CD4-positive, alpha-beta T cell treated with Interferon alpha-2 for 1 hour (primary cell): Measurements from ENCODE around the gene GIMAP8.

Experiments used
- DNase-seq, 2 donors: peaks; one replicate each; pipeline ENCODE4 v3.0.0-alpha.2; 2020 to 2022

The GIMAP8 gene

DNA sequence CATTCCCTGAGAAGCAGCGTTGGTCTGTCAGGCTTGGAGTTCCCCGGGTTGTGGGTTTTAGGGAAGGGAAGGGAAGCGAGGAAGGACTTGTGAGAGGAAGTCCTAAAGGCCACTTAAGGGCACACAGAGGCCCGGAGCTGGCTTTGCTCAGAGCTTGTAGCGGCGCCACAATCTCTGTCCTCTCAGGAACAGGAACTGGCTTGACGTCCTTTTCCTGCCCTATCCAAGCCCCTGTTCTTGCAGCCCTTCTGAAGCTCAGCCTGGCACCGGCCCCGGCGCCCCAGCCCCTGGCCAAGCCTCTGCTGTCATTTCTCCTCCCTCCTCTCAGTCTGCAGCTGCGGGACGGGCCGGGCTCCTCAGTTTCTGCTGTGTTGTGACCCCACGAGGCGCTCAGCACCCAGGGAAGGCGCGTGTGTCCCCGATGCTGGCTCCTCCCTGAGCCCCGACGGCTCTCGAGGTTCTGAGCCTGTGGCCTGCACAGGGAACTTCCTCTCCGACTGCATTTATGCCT is at the start of gene GIMAP8:
GIMAP8 (plus strand) TSS at position 140 of the 511 bp plus-strand sequence. CDS start 16,069 bp downstream, outside the sequence.
- DNase-seq: peak; percentile 66 to 74

- no peak for DNase-seq
These were observed 49.5 kb upstream of the GIMAP8 start for GRCh38 chr7:150400788-150401423.

- DNase-seq: no peak
These were observed 49.0 kb upstream of the GIMAP8 start for GRCh38 chr7:150401424-150401790.

DNA sequence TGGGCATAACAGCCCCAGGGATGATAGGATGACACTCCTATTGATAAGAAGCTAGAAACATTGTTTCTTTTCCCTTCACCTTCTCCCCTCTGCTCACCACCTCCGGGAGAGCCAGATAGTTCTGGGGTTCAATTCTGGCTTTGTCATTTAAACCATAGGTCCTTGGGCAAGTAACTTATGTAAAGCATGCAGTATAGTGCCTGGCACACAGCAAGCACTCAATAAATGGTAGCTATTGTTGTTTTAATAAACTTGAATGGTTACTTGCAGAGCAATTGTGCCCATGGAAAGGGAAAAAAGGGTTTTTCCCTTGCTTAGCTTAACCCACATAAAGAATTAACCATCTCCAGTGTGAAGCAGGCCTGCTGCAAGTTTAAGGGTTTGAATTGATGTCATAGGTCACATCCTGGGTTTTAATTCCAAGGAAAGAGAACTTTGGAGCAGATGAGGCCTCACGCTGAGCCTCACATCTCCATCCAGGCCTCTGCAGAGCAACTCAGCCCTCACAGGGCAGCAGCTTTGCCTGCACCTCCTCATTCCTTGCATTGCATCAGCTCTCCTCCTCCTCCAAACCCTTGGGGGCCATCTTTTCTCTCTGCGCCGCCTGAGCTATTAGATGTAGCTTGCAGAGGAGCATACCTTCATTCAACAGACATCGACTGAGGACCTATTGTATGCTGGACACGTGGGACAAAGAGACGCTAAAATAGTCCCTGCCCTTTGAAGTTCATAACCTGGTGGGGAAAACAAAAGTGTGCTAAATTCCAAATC is 48.4 kb upstream of the GIMAP8 start:
- DNase-seq: no peak

GRCh38 chr7:150402671-150403321 is 47.6 kb upstream of the GIMAP8 start:
- no peak for DNase-seq

GRCh38 chr7:150403376-150404171 is 46.9 kb upstream of the GIMAP8 start:
- no peak for DNase-seq

- no peak for DNase-seq
These were observed 46.1 kb upstream of the GIMAP8 start for GRCh38 chr7:150404172-150404804.

DNA sequence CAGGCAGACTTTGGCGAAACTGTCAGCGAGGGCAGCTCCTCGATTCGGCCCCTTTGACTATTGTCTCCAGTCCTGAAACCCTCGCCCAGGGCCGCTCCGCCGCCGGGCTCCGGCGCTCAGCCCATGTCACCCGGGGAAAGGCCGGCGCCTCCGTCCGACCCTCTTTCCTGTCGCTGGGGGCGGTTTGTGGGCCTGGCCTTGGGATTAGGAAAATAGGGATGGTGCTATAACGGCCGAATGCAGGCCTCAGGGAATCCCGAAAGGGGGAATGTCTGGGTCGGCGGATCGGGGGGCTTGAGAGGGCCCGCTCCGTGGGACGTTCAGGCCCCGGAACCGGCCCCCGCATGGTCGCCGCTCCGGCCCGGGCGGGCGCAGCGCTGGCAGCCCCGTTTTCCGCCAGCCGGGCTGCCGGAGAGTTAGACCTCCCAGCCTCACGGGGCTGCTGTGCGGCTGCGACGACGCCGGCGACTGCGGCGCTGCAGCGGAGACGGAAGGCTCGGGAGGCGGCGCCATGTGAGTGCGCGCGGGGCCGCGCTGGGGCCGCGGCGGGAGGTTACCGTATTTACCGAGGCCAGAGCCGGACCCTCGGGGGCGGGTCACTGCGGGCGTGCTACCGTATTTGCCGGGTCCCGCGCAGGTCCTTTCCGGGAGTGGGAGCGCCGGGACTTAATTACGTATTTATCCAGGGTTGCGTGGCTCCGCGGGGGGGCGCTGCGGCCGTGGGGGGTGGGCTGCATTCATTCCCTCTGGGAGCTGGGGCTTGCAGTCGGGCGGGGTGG is 45.4 kb upstream of the GIMAP8 start:
- peak; percentile 80 to 88 for DNase-seq

DNA sequence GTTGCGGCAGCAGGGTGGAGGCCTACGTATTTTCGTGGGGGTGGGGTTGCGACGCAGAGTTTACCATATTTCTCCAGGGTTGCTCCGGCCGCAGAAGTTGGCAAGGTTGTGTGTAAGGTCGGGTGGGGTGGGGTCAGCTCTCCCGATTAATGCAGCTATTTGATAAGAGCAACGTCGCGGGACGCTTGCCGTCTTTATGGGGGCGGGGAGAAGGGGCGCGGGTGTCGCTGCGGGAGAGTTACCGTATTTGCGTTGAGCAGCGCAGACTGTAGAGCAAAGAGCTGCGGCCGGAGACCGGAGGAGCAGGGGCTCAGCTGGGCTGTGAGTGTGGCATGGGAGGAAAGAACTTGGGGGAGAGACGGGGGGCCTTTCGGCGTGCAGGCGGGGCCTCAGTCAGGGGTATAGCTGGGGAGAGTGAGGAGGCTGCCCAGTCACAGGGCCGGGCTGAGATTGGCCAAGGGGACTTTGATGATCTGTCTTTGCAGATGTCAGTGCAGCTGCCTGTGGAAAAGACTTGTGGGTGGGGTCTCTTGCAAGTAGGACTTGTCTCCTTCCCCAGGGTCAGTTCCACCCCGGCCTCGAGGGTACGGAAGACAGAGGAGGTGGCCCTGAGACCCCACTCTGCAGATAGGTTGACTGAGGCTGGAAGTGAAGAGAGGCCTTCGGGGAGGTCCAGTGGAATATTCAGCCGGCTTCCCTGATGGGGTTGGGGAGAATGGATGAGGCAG is 44.7 kb upstream of the GIMAP8 start:
- no peak for DNase-seq

DNA sequence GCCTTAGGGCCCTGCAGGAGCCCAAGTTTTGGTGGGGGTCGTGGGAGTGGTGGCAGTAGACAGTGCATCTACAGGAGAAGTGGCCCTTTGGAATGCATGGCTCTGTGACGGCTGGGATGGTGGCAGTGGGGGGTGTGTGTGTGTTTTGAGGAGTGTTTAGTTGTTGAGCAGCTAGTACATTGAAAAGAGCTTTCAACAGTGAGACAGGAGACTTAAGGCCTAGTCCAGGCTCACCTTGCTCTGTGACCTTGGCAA is 44.2 kb upstream of the GIMAP8 start:
- DNase-seq: peak in 1 of 2 donors; percentile 24

- DNase-seq: peak; percentile 21 to 60
These were observed 43.6 kb upstream of the GIMAP8 start for GRCh38 chr7:150406567-150407421.

DNA sequence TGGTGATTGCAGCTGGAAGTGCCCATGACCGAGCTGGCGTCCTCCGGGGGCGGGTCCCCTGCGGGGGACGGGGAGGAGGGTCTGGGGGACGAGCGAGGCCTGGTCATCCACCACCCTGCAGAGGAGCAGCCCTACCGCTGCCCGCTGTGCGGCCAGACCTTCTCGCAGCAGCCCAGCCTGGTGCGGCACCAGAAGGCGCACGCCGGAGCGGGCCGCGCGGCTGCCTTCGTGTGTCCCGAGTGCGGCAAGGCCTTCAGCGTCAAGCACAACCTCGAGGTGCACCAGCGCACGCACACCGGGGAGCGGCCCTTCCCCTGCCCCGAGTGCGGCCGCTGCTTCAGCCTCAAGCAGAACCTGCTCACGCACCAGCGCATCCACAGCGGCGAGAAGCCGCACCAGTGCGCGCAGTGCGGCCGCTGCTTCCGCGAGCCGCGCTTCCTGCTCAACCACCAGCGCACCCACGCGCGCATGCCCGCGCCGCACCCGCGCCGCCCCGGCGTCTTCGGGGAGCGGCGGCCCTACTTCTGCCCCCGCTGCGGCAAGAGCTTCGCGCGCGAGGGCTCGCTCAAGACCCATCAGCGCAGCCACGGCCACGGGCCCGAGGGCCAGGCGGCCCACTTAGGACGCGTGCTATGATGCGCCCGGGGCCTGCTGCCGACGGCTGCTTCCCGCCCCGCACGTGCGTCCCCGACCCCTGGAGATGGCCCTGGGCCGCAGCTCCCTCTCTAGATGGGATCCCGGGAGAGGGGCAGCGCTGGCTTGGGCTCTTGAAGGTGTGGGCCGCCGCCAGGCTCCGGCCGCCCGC is 42.6 kb upstream of the GIMAP8 start:
- no peak for DNase-seq

- DNase-seq: peak in 1 of 2 donors; percentile 78
These were observed 41.8 kb upstream of the GIMAP8 start for GRCh38 chr7:150408393-150409299.

DNA sequence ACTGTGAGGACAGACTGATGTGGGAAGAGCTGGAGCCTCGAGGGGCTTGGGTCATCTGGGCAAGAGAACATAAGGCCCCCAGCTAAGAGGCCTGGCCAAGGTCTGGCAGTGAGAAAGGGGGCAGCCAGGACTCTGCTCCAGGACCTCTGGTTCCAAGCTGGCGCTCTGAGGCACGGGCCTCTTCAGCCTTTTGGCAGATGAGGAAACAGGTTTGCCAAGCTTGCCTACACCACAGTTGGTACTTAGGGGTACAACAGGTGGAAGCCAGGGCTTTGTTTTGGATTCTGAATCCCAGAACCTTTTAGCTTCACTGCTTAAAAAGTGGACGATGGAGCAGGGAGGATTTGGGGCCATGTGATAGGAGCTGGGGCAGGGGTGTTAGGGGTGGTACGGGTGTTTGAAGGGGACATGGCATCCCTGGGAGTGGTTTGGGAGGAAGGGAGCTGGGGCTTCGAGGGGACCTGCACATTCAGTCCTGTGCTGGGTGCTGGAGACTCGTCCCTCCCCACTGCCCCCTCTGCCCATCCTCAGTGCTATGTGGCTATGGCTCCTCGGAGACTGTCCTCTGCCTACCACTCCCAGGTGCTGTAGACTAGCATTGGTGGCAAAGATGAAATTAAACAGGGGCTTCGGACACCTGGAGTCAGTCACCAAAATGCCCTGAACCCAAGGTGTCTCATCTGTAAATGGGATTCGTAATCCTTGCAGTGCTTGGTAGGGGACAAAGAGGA is 41.0 kb upstream of the GIMAP8 start:
- no peak for DNase-seq

DNA sequence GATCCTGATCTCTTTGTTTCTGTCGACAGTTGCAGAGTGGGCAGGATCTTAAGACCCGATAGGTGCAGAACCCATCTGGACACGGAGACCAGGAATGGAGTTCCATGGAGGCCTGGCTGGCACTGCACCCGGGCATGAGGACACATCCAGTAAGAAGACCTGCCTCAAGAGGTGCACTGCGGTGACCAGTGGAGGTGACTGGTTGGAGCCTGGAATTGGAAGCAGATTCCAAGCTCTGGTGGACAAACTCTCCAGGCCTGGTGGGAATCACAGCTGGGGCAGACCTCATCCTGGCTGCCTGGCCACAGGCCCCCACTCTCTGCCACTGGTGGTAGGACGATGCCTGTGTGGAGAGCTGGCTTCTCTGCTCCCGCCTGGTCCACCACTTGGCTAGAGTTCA is 40.3 kb upstream of the GIMAP8 start:
- no peak for DNase-seq

GRCh38 chr7:150410680-150411346 is 39.6 kb upstream of the GIMAP8 start:
- no peak for DNase-seq

- DNase-seq: no peak
These were observed 38.8 kb upstream of the GIMAP8 start for GRCh38 chr7:150411606-150412005.
